HEK293 (cell line): ENCODE measurements around the gene VOPP1.

Experiments
- CTCF ChIA-PET: fragments of 350-600 bp; formaldehyde crosslinking; extraction: SDS; loops from one replicate; lab custom pipeline; 2021; ENCODE audit warnings: antibody characterized with exemption; lab: Yijun Ruan, JAX
- POLR2A ChIA-PET: fragments of 300-600 bp; formaldehyde crosslinking; extraction: SDS; loops from one replicate; lab custom pipeline; 2020; ENCODE audit warnings: antibody characterized with exemption, inconsistent platforms; lab: Yijun Ruan, JAX
- H3K27ac ChIP-seq: fragments of 200-500 bp; sonication (Bioruptor generic); 2 replicates; pipeline ENCODE4 v1.5.1; 2014; ENCODE audit warnings: low read depth, low read length, control low read depth, inconsistent platforms; ENCODE audit errors: extremely low read depth
- H3K36me3 ChIP-seq, 2 experiments: fragments of 200-500 bp in 1 of 2; sonication (Bioruptor generic) in 1 of 2; 1 replicate in 1 of 2; 2 replicates in 1 of 2; pipeline ENCODE4 v1.5.1; 2014 to 2017; ENCODE audit warnings: inconsistent platforms in 2 of 2, low read length in 2 of 2; ENCODE audit not compliant: control insufficient read depth in 2 of 2, insufficient read depth in 1 of 2
- H3K4me1 ChIP-seq: fragments of 200-500 bp; sonication (Bioruptor generic); 2 replicates; pipeline ENCODE4 v1.5.1; 2014; ENCODE audit warnings: mild to moderate bottlenecking, low read length, inconsistent platforms; ENCODE audit not compliant: control insufficient read depth, insufficient read depth
- H3K4me3 ChIP-seq: 2 replicates; pipeline ENCODE4 v1.5.1; 2011; ENCODE audit warnings: low read depth, mild to moderate bottlenecking, control low read depth, low read length, moderate library complexity
- H3K9me3 ChIP-seq: fragments of 200-500 bp; sonication (Bioruptor generic); 2 replicates; pipeline ENCODE4 v1.5.1; 2014; ENCODE audit warnings: low read depth, low read length, inconsistent platforms; ENCODE audit not compliant: control insufficient read depth, insufficient read depth
- GLI2 ChIP-seq: fragments of 450-650 bp; formaldehyde crosslinking; IDR thresholded peaks from 2 replicates; pipeline ENCODE4; 2017; ENCODE audit warnings: missing biosample characterization, missing genetic modification characterization, low read depth, borderline replicate concordance
- HOXD13 ChIP-seq: sonication (generic); formaldehyde crosslinking; IDR thresholded peaks from 2 replicates; pipeline ENCODE4 v1.8.0; 2022; ENCODE audit warnings: missing genetic modification reagents, borderline replicate concordance
- ZBTB1 ChIP-seq: fragments of 450-650 bp; formaldehyde crosslinking; IDR thresholded peaks from 2 replicates; pipeline ENCODE4 v1.5.1; 2016; ENCODE audit warnings: missing biosample characterization, missing genetic modification characterization
- ZBTB8A ChIP-seq: fragments of 450-650 bp; formaldehyde crosslinking; IDR thresholded peaks from 2 replicates; pipeline ENCODE4 v1.5.1; 2016; ENCODE audit warnings: missing biosample characterization, missing genetic modification characterization
- ZFHX2 ChIP-seq: fragments of 450-650 bp; formaldehyde crosslinking; conservative IDR thresholded peaks from 2 replicates; pipeline ENCODE4 v1.5.1; 2016; ENCODE audit warnings: missing biosample characterization, missing genetic modification characterization
- ZFP41 ChIP-seq: fragments of 450-650 bp; formaldehyde crosslinking; IDR thresholded peaks from 2 replicates; pipeline ENCODE4 v1.5.1; 2016; ENCODE audit warnings: missing biosample characterization, missing genetic modification characterization, borderline replicate concordance
- ZIC2 ChIP-seq: fragments of 450-650 bp; formaldehyde crosslinking; IDR thresholded peaks from 2 replicates; pipeline ENCODE4 v1.5.1; 2016; ENCODE audit warnings: missing biosample characterization, missing genetic modification characterization
- ZNF114 ChIP-seq: fragments of 450-650 bp; formaldehyde crosslinking; IDR thresholded peaks from 2 replicates; pipeline ENCODE4 v1.5.0; 2017; ENCODE audit warnings: missing biosample characterization, missing genetic modification characterization
- ZNF140 ChIP-seq: fragments of 450-650 bp; formaldehyde crosslinking; IDR thresholded peaks from 2 replicates; pipeline ENCODE4 v1.5.1; 2016; ENCODE audit warnings: missing biosample characterization, missing genetic modification characterization
- ZNF157 ChIP-seq: fragments of 450-650 bp; formaldehyde crosslinking; IDR thresholded peaks from 2 replicates; pipeline ENCODE4 v1.5.1; 2016; ENCODE audit warnings: missing biosample characterization, missing genetic modification characterization
- ZNF292 ChIP-seq: fragments of 450-650 bp; formaldehyde crosslinking; IDR thresholded peaks from 2 replicates; pipeline ENCODE4 v1.5.1; 2016; ENCODE audit warnings: low read depth, missing biosample characterization, missing genetic modification characterization, borderline replicate concordance
- ZNF354C ChIP-seq: fragments of 450-650 bp; formaldehyde crosslinking; IDR thresholded peaks from 2 replicates; pipeline ENCODE4 v1.5.1; 2016; ENCODE audit warnings: missing biosample characterization, missing genetic modification characterization, low read depth, borderline replicate concordance
- ZNF37A ChIP-seq: fragments of 450-650 bp; IDR thresholded peaks from 2 replicates; pipeline ENCODE4 v1.5.1; 2018; ENCODE audit warnings: missing biosample characterization, missing genetic modification characterization
- ZNF423 ChIP-seq: fragments of 450-650 bp; formaldehyde crosslinking; IDR thresholded peaks from 2 replicates; pipeline ENCODE4 v1.5.1; 2016; ENCODE audit warnings: missing biosample characterization, missing genetic modification characterization
- ZNF426 ChIP-seq: fragments of 450-650 bp; formaldehyde crosslinking; IDR thresholded peaks from 2 replicates; pipeline ENCODE4 v1.5.1; 2017; ENCODE audit warnings: missing biosample characterization, missing genetic modification characterization, mild to moderate bottlenecking, inconsistent platforms, moderate library complexity
- ZNF560 ChIP-seq: fragments of 450-650 bp; formaldehyde crosslinking; IDR thresholded peaks from 2 replicates; pipeline ENCODE4 v1.5.1; 2017; ENCODE audit warnings: missing biosample characterization, missing genetic modification characterization, borderline replicate concordance
- ZNF571 ChIP-seq: fragments of 450-650 bp; formaldehyde crosslinking; IDR thresholded peaks from 2 replicates; pipeline ENCODE4 v1.5.0; 2017; ENCODE audit warnings: missing biosample characterization, missing genetic modification characterization
- ZNF596 ChIP-seq: fragments of 450-650 bp; IDR thresholded peaks from 2 replicates; pipeline ENCODE4 v1.5.0; 2018; ENCODE audit warnings: missing biosample characterization, mild to moderate bottlenecking, missing genetic modification characterization, moderate library complexity
- ZNF623 ChIP-seq: fragments of 450-650 bp; formaldehyde crosslinking; IDR thresholded peaks from 2 replicates; pipeline ENCODE4 v1.5.1; 2016; ENCODE audit warnings: missing biosample characterization, missing genetic modification characterization
- ZNF624 ChIP-seq: fragments of 450-650 bp; formaldehyde crosslinking; IDR thresholded peaks from 2 replicates; pipeline ENCODE4 v1.5.1; 2017; ENCODE audit warnings: missing biosample characterization, missing genetic modification characterization
- ZNF626 ChIP-seq: fragments of 450-650 bp; sonication (Bioruptor Pico); formaldehyde crosslinking; IDR thresholded peaks from 2 replicates; pipeline ENCODE4 v1.5.1; 2018; ENCODE audit warnings: missing biosample characterization, missing genetic modification characterization, inconsistent platforms
- ZSCAN23 ChIP-seq: fragments of 450-650 bp; formaldehyde crosslinking; IDR thresholded peaks from 2 replicates; pipeline ENCODE4 v1.5.1; 2016; ENCODE audit warnings: missing biosample characterization, missing genetic modification characterization
- TF ChIP-seq, protein P1 (sequence below): fragments of 450-650 bp; formaldehyde crosslinking; IDR thresholded peaks from 2 replicates; pipeline ENCODE4 v1.5.1; 2017; ENCODE audit warnings: missing biosample characterization, missing genetic modification characterization
- TF ChIP-seq, protein P2 (sequence below): fragments of 450-650 bp; formaldehyde crosslinking; IDR thresholded peaks from 2 replicates; pipeline ENCODE4 v1.5.1; 2016; ENCODE audit warnings: missing biosample characterization, missing genetic modification characterization
- TF ChIP-seq, protein P3 (sequence below): fragments of 450-650 bp; formaldehyde crosslinking; IDR thresholded peaks from 2 replicates; pipeline ENCODE4 v1.5.1; 2016; ENCODE audit warnings: missing biosample characterization, missing genetic modification characterization
- TF ChIP-seq, protein P4 (sequence below): fragments of 450-650 bp; formaldehyde crosslinking; IDR thresholded peaks from 2 replicates; pipeline ENCODE4 v1.5.1; 2016; ENCODE audit warnings: missing biosample characterization, missing genetic modification characterization
- TF ChIP-seq, protein P5 (sequence below): fragments of 450-650 bp; formaldehyde crosslinking; IDR thresholded peaks from 2 replicates; pipeline ENCODE4 v1.5.1; 2016; ENCODE audit warnings: missing biosample characterization, missing genetic modification characterization

Gene VOPP1

DNA sequence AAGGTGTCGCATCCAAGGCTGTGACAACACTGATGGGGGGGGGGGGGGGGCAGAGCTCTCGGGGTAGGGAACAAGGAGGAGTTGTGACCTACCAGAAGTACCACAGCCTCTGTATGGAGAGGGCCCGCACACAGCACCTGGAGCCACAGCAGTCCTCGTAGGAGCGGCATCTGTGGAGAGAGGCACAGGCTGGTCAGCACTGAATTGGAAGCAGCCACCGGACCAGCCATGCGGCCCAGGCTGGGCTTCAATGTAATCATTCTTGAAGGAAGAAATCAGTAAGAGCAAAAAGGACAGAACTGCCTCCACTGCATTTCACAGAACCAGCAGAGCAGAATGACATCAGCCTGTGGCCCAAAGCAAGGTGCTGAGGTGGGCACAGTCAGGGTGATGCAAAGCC lies 74.8 kb downstream of the VOPP1 start:
- TF ChIP-seq ZFHX2 (no peak), ZNF157 (no peak), ZNF423 (tag by site-specific recombination) (no peak), ZNF623 (tag by site-specific recombination) (no peak), GLI2 (no peak), ZNF354C (tag by site-specific recombination) (no peak), ZNF560 (tag by site-specific recombination) (no peak), ZNF571 (tag by site-specific recombination) (no peak), ZNF292 (tag by site-specific recombination) (no peak), ZNF114 (tag by site-specific recombination) (no peak), ZNF140 (tag by site-specific recombination) (no peak), ZSCAN23 (tag by site-specific recombination) (no peak), ZNF426 (tag by site-specific recombination) (no peak), ZFP41 (no peak), ZNF624 (tag by site-specific recombination) (no peak), HOXD13 (CRISPR knock-in tag) (no peak)
- TF ChIP-seq, protein P1, sequence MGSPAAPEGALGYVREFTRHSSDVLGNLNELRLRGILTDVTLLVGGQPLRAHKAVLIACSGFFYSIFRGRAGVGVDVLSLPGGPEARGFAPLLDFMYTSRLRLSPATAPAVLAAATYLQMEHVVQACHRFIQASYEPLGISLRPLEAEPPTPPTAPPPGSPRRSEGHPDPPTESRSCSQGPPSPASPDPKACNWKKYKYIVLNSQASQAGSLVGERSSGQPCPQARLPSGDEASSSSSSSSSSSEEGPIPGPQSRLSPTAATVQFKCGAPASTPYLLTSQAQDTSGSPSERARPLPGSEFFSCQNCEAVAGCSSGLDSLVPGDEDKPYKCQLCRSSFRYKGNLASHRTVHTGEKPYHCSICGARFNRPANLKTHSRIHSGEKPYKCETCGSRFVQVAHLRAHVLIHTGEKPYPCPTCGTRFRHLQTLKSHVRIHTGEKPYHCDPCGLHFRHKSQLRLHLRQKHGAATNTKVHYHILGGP (tag by site-specific recombination), result no peak
- TF ChIP-seq, protein P2, sequence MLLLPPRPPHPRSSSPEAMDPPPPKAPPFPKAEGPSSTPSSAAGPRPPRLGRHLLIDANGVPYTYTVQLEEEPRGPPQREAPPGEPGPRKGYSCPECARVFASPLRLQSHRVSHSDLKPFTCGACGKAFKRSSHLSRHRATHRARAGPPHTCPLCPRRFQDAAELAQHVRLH (tag by site-specific recombination), result no peak
- TF ChIP-seq, protein P3, sequence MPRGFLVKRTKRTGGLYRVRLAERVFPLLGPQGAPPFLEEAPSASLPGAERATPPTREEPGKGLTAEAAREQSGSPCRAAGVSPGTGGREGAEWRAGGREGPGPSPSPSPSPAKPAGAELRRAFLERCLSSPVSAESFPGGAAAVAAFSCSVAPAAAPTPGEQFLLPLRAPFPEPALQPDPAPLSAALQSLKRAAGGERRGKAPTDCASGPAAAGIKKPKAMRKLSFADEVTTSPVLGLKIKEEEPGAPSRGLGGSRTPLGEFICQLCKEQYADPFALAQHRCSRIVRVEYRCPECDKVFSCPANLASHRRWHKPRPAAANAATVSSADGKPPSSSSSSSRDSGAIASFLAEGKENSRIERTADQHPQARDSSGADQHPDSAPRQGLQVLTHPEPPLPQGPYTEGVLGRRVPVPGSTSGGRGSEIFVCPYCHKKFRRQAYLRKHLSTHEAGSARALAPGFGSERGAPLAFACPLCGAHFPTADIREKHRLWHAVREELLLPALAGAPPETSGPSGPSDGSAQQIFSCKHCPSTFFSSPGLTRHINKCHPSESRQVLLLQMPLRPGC (tag by site-specific recombination), result no peak
- TF ChIP-seq, protein P4, sequence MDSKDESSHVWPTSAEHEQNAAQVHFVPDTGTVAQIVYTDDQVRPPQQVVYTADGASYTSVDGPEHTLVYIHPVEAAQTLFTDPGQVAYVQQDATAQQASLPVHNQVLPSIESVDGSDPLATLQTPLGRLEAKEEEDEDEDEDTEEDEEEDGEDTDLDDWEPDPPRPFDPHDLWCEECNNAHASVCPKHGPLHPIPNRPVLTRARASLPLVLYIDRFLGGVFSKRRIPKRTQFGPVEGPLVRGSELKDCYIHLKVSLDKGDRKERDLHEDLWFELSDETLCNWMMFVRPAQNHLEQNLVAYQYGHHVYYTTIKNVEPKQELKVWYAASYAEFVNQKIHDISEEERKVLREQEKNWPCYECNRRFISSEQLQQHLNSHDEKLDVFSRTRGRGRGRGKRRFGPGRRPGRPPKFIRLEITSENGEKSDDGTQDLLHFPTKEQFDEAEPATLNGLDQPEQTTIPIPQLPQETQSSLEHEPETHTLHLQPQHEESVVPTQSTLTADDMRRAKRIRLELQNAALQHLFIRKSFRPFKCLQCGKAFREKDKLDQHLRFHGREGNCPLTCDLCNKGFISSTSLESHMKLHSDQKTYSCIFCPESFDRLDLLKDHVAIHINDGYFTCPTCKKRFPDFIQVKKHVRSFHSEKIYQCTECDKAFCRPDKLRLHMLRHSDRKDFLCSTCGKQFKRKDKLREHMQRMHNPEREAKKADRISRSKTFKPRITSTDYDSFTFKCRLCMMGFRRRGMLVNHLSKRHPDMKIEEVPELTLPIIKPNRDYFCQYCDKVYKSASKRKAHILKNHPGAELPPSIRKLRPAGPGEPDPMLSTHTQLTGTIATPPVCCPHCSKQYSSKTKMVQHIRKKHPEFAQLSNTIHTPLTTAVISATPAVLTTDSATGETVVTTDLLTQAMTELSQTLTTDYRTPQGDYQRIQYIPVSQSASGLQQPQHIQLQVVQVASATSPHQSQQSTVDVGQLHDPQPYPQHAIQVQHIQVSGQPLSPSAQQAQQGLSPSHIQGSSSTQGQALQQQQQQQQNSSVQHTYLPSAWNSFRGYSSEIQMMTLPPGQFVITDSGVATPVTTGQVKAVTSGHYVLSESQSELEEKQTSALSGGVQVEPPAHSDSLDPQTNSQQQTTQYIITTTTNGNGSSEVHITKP (tag by site-specific recombination), result no peak
- ChIA-PET POLR2A (no interaction called here), CTCF (no interaction called here)
- H3K4me1 ChIP-seq, result no peaks in the 10 kb centered on the region
- no peaks in the 10 kb centered on the region for H3K36me3 ChIP-seq
- no peak overlapping the region for H3K27ac ChIP-seq
- no peak overlapping the region for H3K4me3 ChIP-seq
- no peaks in the 10 kb centered on the region for H3K9me3 ChIP-seq

DNA sequence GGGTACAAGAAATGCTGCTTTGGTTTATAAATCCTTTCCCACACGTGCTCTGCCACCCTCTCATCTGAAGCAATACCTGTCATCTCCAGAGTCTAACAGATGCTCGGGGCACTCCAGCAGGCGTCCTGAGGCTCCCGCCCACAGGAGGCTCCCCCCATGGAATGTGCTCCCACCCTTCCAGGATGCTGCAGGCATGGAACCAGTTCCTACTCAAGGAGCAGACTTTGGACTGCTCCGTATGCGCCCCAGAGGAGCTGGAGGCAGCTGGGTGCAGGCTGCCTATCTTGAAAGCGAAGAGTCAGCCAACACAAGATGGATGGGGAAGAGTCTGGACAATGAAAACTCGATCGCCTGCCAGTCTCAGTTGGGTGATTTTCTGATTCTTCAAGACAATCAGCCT lies 75.4 kb downstream of the VOPP1 start:
- TF ChIP-seq ZNF37A (tag by site-specific recombination), result no peak
- TF ChIP-seq ZIC2, result no peak
- TF ChIP-seq ZNF626 (tag by site-specific recombination), result no peak
- no peak for TF ChIP-seq ZBTB8A (tag by site-specific recombination)
- TF ChIP-seq ZBTB1 (tag by site-specific recombination), result no peak
- no peak for TF ChIP-seq ZNF596 (tag by site-specific recombination)
- TF ChIP-seq, protein P5, sequence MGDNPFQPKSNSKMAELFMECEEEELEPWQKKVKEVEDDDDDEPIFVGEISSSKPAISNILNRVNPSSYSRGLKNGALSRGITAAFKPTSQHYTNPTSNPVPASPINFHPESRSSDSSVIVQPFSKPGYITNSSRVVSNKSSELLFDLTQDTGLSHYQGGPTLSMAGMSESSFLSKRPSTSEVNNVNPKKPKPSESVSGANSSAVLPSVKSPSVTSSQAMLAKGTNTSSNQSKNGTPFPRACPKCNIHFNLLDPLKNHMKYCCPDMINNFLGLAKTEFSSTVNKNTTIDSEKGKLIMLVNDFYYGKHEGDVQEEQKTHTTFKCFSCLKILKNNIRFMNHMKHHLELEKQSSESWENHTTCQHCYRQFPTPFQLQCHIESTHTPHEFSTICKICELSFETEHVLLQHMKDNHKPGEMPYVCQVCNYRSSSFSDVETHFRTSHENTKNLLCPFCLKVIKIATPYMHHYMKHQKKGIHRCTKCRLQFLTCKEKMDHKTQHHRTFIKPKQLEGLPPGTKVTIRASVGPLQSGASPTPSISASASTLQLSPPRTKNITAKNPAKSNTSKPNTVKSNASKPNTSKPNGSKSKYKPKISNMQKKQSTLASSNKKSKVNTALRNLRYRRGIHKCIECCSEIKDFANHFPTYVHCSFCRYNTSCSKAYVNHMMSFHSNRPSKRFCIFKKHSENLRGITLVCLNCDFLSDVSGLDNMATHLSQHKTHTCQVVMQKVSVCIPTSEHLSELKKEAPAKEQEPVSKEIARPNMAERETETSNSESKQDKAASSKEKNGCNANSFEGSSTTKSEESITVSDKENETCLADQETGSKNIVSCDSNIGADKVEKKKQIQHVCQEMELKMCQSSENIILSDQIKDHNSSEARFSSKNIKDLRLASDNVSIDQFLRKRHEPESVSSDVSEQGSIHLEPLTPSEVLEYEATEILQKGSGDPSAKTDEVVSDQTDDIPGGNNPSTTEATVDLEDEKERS (tag by site-specific recombination), result no peak
- Histone ChIP-seq H3K27ac (no peak overlapping the region), H3K4me3 (no peak overlapping the region), H3K9me3 (no peaks in the 10 kb centered on the region), H3K36me3 (no peaks in the 10 kb centered on the region), H3K4me1 (no peaks in the 10 kb centered on the region)
- ChIA-PET POLR2A (no interaction called here), CTCF (no interaction called here)
